C4-2B (cell line): ENCODE results near the gene ZNF14.

ENCODE experiments used
- H3K27ac ChIP-seq: fragments of 450-650 bp; 2 replicates; pipeline ENCODE4 v1.5.1; 2017
- CTCF ChIP-seq: fragments of 450-650 bp; conservative IDR thresholded peaks from 2 replicates; pipeline ENCODE4 v1.5.1; 2017; ENCODE audit warnings: mild to moderate bottlenecking
- ZFX ChIP-seq: fragments of 450-650 bp; IDR thresholded peaks from 2 replicates; pipeline ENCODE4 v1.6.1; 2017

The ZNF14 gene

DNA sequence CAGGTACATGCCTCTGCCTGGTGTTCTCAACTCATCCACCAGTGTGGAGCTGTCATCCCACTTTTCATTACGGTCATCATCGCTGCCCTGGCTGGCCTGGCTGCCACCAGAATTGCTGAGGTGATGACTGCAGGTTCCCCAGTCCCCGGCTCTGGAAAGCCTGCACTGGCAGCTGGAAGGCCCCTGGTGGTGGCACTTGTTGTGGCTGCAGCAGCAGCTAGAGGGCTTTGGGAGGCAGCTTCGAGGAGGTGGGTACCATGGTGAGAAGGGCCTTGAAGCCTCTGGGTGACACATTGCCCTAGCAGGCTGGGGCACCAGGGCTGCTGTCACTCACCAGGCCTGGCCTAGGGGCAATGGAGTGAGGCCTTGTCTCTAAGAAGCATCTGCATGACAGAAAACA is 25.3 kb upstream of the ZNF14 start:
- TF ChIP-seq ZFX (no peak), CTCF (no peak)
- H3K27ac ChIP-seq: no peak overlapping the region

GRCh38 chr19:19752760-19753403 is 20.0 kb upstream of the ZNF14 start:
- TF ChIP-seq CTCF: no peak
- no peak for TF ChIP-seq ZFX
- no peak overlapping the region for H3K27ac ChIP-seq

- TF ChIP-seq ZFX: no peak
- no peak overlapping the region for H3K27ac ChIP-seq
Observed at GRCh38 chr19:19751846-19752245, 18.9 kb upstream of the ZNF14 start.

- no peak overlapping the region for H3K27ac ChIP-seq
- TF ChIP-seq CTCF (no peak), ZFX (no peak)
Observed at GRCh38 chr19:19750842-19751790, 18.2 kb upstream of the ZNF14 start.

DNA sequence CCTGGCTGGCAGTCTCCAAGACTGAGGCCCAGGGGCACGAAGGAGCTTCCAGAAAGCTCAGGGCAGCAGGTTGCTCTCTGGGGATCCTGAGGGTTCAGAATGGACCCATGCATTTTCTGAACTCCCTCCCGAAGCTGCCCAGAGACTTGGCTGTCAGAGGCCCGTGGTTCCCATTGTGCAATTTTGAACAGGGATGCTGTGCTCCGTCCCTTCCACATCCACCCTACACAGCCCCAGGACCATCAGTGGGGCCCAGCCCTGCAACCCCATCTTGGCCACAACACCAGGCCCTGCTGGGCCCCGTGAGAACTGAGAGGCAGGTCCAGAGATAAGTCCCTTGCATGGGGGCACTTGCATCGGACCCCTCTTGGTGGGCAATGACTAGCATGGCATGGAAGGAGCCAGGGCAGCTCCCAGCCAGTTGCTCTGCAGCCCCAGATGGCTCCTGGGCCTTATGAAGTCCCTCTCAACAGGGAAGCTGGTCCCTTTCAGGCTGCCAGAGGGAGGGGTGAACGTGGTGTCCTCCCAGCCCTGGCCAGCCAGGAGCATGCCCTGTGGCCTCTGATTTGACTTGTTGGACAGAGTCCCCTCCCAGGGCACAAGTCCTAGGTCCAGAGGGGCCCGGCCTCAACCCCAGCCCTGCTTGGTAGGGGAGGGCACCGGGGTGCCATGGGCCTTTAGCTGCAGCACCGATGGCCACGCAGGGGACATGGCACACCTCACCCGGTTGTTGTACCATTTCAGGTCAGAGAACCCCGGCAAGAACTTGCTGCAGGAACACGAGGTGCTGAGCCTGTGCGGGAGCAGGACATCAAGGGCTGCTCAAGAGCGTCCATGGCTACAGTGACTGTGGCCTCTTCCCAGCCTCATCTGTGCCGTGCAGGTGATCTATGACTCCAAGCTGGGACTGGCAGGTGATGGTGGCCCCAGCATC is 17.3 kb upstream of the ZNF14 start:
- H3K27ac ChIP-seq: no peak overlapping the region
- no peak for TF ChIP-seq ZFX
- no peak for TF ChIP-seq CTCF

- H3K27ac ChIP-seq: no peak overlapping the region
Observed at GRCh38 chr19:19749117-19749907, 16.4 kb upstream of the ZNF14 start.

More at GRCh38 chr19:19749117-19749907, 16.4 kb upstream of the ZNF14 start:
- TF ChIP-seq CTCF (no peak), ZFX (no peak)
